ENCODE measurements around the gene EIF4G3.
"Not testable (repeated sequence)": the region's sequence is repeated elsewhere in the genome, so short reads cannot be mapped to it uniquely, and the experiment has no call there.

The EIF4G3 gene

DNA sequence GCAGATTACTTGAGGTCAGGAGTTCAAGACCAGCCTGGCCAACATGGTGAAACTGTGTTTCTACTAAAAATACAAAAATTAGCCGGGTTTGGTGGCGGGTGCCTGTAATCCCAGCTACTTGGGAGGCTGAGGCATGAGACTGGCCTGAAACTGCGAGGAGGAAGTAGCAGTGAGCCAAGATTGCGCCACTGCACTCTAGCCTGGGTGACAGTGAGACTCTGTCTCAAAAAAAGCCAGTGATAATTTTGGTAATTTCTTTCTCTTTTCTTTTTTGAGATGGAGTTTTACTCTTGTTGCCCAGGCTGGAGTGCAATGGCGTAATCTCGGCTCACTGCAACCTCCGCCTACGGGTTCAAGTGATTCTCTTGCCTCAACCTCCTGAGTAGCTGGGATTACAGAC lies 324.9 kb downstream of the EIF4G3 start:
- DNase-seq, result not testable (repeated sequence)

DNA sequence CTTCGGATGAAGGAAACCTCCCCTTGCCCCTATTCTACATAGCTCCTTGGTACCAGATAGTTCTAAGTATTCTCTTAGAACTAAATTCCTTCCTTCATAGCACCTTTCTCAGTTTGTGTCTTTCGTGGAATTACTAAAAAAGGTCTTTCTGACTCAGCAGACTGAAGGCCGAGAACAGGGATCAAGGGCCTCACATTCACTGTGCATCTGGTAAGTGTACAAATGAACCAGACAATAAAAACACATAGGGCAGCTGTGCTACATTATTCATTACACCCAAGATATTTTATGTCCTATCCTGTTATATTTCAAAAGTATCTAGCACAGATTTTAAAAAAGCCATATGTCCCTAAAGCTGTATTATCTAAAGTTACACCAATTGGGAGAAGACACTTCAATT lies 326.7 kb downstream of the EIF4G3 start:
- DNase-seq, result no peak

DNA sequence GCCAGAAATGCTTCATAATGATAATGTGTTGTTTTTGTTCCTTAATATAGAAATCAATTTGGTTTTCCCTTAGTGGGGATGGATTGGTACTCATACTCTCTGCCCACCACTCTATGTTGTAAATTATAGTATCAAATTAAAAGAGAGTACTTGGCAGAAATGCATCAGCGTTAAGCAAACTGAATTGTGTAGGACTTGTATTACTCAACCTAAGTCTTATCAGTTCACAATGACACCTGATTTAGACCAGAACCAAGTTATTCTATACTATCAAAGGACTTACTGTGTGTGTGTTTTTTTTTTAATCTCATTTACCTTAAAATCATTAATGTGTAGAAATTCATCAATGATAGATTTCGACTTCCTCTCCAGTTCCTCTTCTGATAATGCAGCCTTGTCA lies 327.6 kb downstream of the EIF4G3 start:
- no peak for DNase-seq

DNA sequence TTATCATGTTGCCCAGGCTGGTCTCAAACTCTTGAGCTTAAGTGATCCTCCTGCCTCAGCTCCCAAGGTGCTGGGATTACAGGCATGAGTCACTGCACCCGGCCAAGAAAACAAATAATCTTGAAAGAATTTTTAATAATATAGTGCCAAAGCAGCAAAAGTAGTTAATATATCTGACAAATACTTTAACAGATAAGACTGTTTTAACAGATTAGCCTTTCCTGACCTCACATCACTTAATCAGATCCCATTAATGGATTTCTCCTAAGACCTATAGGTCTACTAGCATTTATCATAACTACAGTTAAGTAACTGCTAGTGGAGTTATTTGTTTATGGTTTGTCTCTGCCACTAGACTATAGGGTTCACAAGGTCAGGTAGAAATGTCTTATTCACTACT lies 328.5 kb downstream of the EIF4G3 start:
- no peak for DNase-seq

DNA sequence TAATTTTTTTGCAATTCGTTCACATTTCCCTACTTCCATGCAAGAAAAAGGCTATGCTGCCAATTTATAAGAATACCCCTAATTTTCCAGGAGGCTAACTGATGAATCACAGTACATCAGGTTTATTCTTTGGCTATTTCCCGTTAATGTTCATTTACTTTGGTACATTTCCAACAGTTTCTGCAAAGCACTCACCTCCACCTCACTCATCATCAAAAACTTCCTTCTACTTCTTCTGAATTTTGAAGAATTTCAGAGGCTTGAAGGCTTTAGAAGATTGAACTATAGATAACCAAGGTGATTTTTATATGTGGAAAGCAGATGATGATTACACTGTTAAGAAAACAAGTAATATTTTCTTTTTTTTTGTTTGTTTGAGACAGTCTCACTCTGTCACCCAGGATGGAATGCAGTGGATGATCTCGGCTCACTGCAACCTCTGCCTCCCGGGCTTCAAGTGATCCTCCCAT lies 329.1 kb downstream of the EIF4G3 start:
- DNase-seq, result no peak

DNA sequence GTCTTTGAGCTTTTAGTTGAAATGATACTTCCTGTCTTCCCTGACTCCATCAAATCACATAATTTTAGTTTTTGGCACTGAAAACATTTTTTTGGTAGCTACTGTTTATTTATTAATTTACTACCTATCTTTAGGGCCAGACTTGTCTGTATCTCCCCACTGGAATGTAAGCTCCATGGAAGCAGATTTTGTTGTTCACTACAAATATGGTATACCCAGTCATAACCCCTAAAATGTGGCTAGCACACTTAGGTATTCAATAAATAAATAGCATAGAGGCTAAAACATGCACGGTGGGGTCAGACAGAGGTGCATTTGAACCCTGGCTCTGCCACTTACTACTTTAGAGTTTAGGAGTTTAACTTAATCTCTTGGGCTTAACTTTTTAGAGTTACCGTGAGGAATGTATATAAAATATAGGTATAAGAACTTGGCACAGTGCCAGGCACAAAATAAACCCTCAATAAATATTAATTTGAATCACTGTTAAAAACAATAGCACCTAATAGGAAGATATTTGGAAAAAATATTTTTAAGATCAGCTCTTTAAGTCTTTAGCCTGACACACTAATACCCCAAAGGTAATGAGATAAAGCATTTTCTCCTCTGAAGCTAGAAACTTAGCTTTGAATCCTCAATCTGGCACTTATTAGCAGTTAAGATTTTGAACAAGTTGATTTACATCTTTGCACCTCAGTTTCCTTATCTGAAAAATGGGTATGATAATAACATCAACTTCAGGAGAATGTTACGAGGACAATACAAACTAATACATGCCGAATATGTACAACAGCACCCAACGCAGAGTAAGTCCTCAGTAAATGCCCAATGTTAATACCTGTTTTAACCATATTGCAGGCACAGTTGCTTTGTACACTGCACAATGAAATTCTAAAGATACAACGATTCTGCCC lies 330.0 kb downstream of the EIF4G3 start:
- DNase-seq, result no peak

DNA sequence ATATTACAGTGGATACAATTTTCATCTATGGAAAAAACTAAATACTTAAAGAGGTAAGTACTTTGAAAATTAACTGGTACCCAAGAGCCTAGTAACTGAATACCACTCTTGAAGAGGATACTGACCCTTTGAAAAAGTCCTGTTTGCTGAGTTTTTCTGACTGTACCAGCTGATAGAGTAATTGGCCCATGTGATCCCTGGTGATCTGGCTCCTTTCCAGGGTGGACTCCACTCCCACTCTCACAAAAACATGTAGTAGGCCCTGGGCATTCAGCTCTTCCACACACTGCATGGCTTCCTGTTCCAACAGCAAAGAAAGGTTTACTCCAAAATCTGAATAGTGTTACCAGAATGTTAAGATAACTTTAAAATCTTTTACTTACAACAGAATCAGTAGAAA lies 336.0 kb downstream of the EIF4G3 start:
- no peak for DNase-seq

DNA sequence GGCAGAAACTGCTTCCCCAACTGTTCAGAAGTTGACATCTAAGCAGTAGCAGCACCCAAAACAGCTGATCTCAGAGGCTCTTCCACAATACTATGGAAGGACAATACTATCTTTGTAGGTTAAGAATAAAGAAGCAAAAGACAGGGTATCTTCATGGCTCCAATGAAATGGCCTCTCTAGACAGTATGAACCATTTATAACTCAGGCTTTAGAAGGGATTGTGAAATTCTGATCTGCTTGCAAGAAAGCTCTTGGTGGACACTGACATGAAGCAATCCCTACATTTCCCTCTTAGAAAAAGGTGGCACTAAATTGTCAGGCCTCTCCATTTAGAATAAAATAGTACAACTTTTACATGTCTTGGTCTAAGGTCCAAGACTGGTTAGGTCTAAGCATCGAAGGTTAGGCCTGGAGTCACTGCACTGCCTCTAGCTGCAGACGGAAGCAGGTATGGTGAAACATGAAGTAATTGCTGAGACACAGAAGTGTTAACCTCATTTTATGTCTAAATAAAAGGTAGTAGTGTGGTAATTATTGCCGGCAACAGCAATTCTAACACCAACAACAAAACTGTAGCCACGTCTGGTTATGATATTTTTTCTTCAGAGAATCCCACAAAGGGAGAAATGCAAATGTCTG lies 339.0 kb downstream of the EIF4G3 start:
- no peak for DNase-seq

DNA sequence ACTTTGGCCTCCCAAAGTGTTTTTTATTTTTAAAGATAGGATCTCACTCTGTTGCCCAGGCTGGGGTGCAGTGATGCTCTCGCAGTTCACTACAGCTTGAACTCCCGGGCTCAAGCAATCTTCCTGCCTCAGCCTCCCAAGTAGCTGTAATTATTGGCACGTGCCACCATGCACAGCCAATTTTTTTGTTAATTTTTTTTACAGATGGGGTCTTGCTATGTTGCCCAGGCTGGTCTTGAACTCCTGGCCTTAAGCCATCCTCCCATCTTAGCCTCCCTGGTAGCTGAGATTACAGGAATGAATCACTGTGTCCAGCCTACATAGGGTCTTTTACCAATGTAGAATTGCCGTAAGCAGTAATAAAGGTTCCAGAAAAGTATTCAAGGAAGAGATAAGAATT lies 340.5 kb downstream of the EIF4G3 start:
- DNase-seq, result no peak

DNA sequence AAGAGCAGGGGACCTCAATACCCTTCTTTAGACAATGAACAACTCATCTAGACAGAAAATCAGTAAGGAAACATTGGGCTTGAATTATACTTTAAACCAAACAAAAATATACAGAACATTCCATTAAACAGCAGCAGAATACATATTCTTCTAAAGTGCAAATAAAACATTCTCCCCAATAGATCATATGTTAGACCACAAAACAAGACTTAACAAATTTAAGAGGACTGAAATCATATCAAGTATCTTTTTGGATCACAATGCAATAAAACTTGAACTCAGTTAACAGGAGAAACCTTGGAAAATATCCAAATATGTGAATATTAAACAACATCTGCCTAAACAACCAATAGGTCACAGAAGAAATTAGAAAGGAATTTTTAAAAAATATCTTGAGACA lies 341.9 kb downstream of the EIF4G3 start:
- no peak for DNase-seq

DNA sequence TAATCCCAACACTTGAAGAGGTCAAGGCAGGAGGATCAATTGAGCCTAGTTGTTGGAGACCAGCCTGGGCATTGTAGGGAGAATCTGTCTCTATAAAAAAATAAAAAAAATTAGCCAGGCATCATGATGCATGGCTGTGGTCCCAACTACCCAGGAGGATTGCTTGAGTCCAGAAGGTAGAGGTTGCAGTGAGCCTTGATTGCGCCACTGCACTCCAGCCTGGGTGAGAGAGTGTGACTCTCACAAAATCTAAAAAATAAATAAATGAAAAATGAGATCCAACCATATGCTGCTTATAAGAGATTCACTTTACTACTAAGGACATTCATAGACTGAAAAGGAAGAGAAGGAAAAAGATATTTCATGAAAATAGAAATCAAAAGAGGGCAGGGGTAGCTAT lies 342.5 kb downstream of the EIF4G3 start:
- no peak for DNase-seq

DNA sequence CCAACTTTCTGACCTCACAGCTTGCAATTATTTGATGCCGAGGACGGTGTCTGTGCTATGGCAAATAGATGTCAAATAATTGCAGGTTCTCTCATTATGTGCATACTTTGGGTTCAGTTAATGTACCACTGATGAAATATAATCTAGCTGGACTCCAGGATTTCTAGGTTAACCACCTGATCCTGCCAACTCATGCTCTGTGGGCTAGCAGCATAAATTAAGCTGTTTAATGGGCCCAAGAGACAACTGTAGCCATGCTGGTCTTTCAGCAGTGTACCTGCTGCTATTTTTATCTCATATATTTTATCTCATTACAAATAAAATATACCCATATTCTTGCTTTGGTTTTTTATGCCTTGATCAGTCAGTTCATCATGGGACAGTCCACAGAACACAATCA lies 346.3 kb downstream of the EIF4G3 start:
- DNase-seq, result no peak

DNA sequence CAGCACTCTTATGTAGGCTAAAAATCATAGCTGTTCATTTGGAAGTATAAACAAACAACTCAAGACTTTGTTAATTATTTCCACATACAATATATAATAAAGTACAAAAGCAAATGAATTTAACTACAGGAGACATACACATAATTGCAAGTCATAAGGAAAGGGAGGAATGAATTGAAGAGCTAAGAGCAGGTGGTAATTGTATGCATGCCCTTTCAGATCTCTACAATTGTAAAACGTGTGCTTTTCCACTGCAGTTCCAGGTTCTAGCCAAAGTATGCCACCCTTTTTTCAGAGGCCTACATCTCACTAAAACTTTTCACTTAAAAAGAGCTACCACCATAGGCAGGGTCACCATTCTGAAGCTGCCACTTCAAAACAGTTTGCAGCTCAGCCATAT lies 346.8 kb downstream of the EIF4G3 start:
- DNase-seq, result no peak

DNA sequence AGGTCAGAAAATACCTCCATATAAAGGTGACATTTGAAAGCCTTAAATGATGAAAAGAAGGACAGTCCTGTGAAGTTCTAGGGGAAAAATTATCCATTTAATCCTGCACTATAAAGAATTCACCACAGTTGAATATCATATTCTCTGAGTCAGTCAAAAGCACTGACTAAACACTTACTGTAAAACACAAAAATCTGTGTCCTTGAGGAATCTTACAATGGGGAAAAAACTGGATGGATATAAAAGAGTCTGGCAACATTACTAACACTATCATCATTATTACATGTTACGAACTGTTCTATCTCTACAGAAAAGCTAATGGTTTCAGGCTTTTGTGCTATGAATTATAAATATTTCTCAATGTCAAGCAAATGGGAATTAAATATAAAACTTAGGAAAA lies 347.2 kb downstream of the EIF4G3 start:
- DNase-seq, result no peak

DNA sequence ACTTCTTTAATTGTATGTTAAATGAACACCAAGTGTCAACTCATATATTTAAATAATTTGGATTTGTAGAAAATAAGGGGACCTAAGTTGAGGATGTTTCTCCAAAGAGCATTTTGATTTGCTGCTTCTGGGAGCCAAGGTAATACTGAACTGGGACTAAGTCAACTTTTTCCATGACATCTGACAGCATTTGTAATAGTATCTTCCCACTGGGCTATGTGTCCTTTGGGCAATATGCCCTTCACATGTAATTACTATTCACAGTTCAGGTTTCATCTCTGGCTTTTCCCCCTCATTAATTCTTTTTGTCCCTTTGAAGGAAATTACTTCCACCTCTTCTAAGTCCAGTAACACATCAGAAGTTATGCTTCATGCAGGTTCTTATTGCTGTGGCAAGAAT lies 352.9 kb downstream of the EIF4G3 start:
- DNase-seq, result no peak

DNA sequence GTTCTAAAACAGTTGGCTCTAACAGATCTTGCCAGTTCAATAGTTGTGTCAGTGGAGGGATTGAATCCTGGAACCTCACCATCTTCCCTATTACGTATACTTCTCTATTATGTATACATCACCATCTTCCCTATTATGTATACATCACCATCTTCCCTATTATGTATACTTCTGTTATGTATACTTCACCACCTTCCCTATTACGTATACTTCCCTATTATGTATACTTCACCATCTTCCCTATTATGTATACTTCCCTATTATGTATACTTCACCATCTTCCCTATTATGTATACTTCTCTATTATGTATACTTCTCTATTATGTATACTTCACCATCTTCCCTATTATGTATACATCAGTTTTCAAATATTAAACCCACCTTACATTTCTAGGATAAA lies 355.2 kb downstream of the EIF4G3 start:
- DNase-seq, result no peak

DNA sequence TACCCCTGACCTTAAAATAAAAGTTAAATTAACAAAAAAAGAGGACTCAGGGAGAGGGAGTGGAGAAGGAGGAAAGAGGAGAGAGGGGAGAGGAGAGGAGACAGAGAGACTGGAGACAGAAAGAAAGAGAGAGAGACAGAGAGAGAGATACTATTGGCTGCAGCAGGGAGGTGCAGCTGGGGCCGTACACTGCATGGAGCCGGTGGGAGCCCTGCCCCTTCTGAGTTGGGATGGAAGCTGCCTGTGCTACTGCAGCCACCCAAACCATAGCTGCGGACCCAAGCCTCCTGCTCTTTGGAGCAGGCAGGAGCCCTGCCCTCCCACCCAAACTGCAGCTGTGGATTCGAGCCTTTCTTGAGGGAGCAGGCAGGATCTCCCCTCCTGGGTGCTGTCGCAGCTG lies 356.9 kb downstream of the EIF4G3 start:
- DNase-seq, result no peak

DNA sequence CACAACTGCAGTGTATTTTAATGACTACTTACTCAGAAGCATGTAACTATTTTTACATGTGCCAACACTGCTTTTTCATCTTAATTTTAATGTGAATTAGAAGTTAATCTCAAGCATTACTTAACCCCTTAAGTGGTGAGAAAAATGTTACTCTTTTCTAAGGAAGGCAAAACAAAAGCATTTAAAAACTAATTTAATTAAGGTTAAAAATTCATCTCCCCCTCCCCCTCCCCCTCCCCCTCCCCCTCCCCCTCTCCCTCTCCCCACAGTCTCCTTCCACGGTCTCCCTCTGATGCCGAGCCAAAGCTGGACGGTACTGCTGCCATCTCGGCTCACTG lies 362.2 kb downstream of the EIF4G3 start:
- DNase-seq, result no peak

DNA sequence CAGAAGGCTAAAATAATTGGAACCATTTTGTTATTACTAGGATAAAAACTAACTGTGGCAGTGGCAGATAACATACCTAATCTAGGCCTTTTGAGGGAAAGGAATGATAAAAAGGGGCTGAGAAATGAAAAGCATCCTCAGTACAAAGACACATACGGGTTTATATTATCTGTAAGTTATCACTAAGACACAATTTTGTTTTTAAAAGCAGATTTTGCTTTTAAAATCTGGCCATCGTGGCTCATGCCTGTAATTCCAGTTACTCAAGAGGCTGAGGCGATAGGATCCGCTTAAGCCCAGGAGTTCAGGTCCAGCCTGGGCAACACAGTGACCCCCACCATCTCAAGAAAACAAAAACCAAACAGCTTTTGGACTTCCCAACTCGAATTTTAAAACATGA lies 364.8 kb downstream of the EIF4G3 start:
- DNase-seq, result no peak

DNA sequence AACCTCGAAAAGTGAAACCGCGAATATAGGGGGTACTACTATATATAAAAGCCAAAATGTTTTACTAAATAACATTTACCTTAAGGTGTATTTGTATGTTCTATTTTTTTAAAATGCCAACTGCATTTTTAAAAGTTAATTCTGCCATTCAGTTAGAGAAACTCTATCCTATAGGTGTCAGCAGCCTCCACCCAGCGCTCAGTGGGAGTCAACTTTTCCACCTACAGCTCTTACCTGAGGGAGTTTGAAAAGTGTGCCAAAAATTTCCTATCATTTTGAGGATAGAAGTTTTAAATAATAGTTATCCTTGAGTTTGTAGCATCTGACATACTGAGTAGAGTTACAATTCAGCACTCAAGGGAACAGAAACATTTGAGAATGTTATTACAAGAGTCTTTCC lies 383.5 kb downstream of the EIF4G3 start:
- DNase-seq, result no peak

DNA sequence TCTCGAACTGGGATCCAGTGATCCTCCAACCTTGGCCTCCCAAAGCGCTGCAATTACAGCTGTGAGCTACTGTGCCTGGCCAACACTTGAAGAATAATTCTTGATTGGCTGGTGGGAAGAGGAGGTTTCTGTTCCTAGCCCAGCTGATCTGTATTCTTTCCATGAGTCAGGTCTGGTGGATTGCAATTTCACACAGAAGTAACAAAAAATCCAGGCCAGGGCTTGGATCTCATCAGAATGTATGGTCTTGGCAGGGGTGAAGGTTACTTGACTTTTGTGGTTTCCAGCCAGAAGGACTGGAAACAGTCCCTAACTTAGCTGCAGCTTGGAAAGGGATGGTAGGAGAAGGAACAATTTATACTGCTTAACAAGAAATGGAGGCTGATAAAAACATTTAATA lies 384.5 kb downstream of the EIF4G3 start:
- DNase-seq, result no peak

DNA sequence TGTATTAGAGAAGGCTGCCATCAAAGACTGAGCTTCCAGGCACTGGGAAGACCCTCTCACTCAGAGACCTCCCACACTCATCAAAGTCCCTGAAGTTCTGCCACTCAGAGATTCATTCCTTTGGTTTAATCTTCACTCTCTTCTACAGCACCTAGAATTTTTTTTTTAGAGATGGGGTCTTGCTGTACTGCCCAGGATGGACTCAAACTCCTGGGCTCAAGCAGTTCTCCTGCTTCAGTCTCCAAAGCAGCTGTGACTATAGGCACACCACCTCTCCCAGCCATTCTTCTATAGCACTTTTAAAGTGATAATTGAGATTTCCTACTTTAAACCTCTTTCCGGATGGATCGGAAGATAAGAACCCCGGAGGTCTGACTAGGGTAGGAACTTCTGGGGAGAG lies 385.9 kb downstream of the EIF4G3 start:
- no peak for DNase-seq

DNA sequence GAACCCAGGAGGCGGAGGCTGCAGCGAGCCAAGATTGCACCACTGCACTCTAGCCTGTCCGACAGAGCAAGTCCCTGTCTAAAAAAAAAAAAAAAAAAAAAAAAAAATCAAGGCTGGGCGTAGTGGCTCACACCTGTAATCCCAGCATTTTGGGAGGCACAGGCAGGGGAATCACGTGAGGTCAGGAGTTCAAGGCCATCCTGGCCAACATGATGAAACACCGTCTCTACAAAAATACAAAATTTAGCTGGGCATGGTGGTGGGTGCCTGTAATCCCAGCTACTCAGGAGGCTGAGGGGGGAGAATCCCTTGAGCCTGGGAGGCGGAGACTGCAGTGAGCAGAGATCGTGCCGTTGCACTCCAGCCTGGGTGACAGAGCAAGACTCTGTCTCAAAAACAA lies 387.1 kb downstream of the EIF4G3 start:
- not testable (repeated sequence) for DNase-seq

All from NCI-H2029 treated with DMSO at 0.1 percent for 48 hours (cell line).